ENCODE results near the gene YOD1. TPM values are rescaled to one million over a fixed set of nuclear protein-coding genes. Genes with fewer than 3 reads are reported as not detected.
"Not testable (repeated sequence)": the region's sequence is repeated elsewhere in the genome, so short reads cannot be mapped to it uniquely, and the experiment has no call there.

YOD1 gene
- total and polyA plus RNA-seq, 4 donors = 3.4 to 34.4 (median 5.4) TPM

GRCh38 chr1:207049054-207049453 lies 2.0 kb downstream of the YOD1 start:
- H3K4me3 ChIP-seq = no peak overlapping the region

GRCh38 chr1:207048041-207048440 lies 3.0 kb downstream of the YOD1 start:
- Histone ChIP-seq H3K4me1 (ENCODE audit: control insufficient read depth in 5 of 5, insufficient read depth in 5 of 5, low read length in 5 of 5) (peaks cover 0 to 36% (median 8%) of the 10 kb centered on the region in 5 donors), H3K36me3 (ENCODE audit: control insufficient read depth in 4 of 4, insufficient read depth in 4 of 4, low read length in 4 of 4) (peaks cover 3 to 22% (median 14%) of the 10 kb centered on the region in 4 donors), H3K4me3 (no peak overlapping the region), H3K9ac (ENCODE audit: insufficient read depth in 1 of 2, low read length in 2 of 2) (no peak overlapping the region), H3K27ac (ENCODE audit: low read depth in 1 of 2, low read length in 1 of 2) (no peak overlapping the region), H3K27me3 (ENCODE audit: control insufficient read depth in 3 of 3, insufficient read depth in 3 of 3, low read length in 2 of 3) (no peaks in the 10 kb centered on the region), H3K9me3 (ENCODE audit: control insufficient read depth in 4 of 4, insufficient read depth in 3 of 4, low read length in 3 of 4) (no peaks in the 10 kb centered on the region)
- TF ChIP-seq CTCF (IDR thresholded peaks at IDR 0.05; ENCODE audit: control extremely low read depth, extremely low read depth) = no peak
- WGBS, 2 donors = 74 to 80% methylated on average over 6 of the region's 6 CpGs
- ATAC-seq (ENCODE audit: insufficient read depth, low FRiP score) = no peak
- no peak for DNase-seq

More at GRCh38 chr1:207049054-207049453, 2.0 kb downstream of the YOD1 start:
- Histone ChIP-seq H3K9me3 (ENCODE audit: control insufficient read depth in 4 of 4, insufficient read depth in 3 of 4, low read length in 3 of 4) (no peaks in the 10 kb centered on the region), H3K4me1 (ENCODE audit: control insufficient read depth in 5 of 5, insufficient read depth in 5 of 5, low read length in 5 of 5) (peaks cover 0 to 31% (median 8%) of the 10 kb centered on the region in 5 donors), H3K27ac (ENCODE audit: low read depth in 1 of 2, low read length in 1 of 2) (no peak overlapping the region), H3K36me3 (ENCODE audit: control insufficient read depth in 4 of 4, insufficient read depth in 4 of 4, low read length in 4 of 4) (peaks cover 3 to 22% (median 14%) of the 10 kb centered on the region in 4 donors), H3K9ac (ENCODE audit: insufficient read depth in 1 of 2, low read length in 2 of 2) (no peak overlapping the region), H3K27me3 (ENCODE audit: control insufficient read depth in 3 of 3, insufficient read depth in 3 of 3, low read length in 2 of 3) (no peaks in the 10 kb centered on the region)
- no peak for TF ChIP-seq CTCF (IDR thresholded peaks at IDR 0.05; ENCODE audit: control extremely low read depth, extremely low read depth)
- ATAC-seq (ENCODE audit: insufficient read depth, low FRiP score) (no peak), DNase-seq (no peak)
- 83 to 93% methylated on average over 4 of the region's 4 CpGs for WGBS, 2 donors

- peaks cover 3 to 22% (median 14%) of the 10 kb centered on the region in 4 donors for H3K36me3 ChIP-seq (ENCODE audit: control insufficient read depth in 4 of 4, insufficient read depth in 4 of 4, low read length in 4 of 4)
- DNase-seq (no peak), ATAC-seq (ENCODE audit: insufficient read depth, low FRiP score) (no peak)
- H3K27ac ChIP-seq (ENCODE audit: low read depth in 1 of 2, low read length in 1 of 2) = no peak overlapping the region
- no peak overlapping the region for H3K4me3 ChIP-seq
- WGBS, 2 donors = 90 to 97% methylated on average over 1 of the region's 1 CpG
- no peaks in the 10 kb centered on the region for H3K9me3 ChIP-seq (ENCODE audit: control insufficient read depth in 4 of 4, insufficient read depth in 3 of 4, low read length in 3 of 4)
- H3K9ac ChIP-seq (ENCODE audit: insufficient read depth in 1 of 2, low read length in 2 of 2) = no peak overlapping the region
- H3K27me3 ChIP-seq (ENCODE audit: control insufficient read depth in 3 of 3, insufficient read depth in 3 of 3, low read length in 2 of 3) = no peaks in the 10 kb centered on the region
- no peak for TF ChIP-seq CTCF (IDR thresholded peaks at IDR 0.05; ENCODE audit: control extremely low read depth, extremely low read depth)
- H3K4me1 ChIP-seq (ENCODE audit: control insufficient read depth in 5 of 5, insufficient read depth in 5 of 5, low read length in 5 of 5) = peaks cover 0 to 36% (median 8%) of the 10 kb centered on the region in 5 donors
These were observed 3.5 kb downstream of the YOD1 start for GRCh38 chr1:207047505-207047904.

GRCh38 chr1:207045453-207045852 lies 5.6 kb downstream of the YOD1 start:
- H3K4me3 ChIP-seq = no peak overlapping the region
- 60 to 70% methylated on average over 2 of the region's 2 CpGs for WGBS, 2 donors
- TF ChIP-seq CTCF (IDR thresholded peaks at IDR 0.05; ENCODE audit: control extremely low read depth, extremely low read depth) = no peak
- no peak overlapping the region for H3K27ac ChIP-seq (ENCODE audit: low read depth in 1 of 2, low read length in 1 of 2)
- H3K36me3 ChIP-seq (ENCODE audit: control insufficient read depth in 4 of 4, insufficient read depth in 4 of 4, low read length in 4 of 4) = peaks cover 3 to 19% (median 14%) of the 10 kb centered on the region in 4 donors
- H3K27me3 ChIP-seq (ENCODE audit: control insufficient read depth in 3 of 3, insufficient read depth in 3 of 3, low read length in 2 of 3) = no peaks in the 10 kb centered on the region
- no peak for DNase-seq
- no peak overlapping the region for H3K9ac ChIP-seq (ENCODE audit: insufficient read depth in 1 of 2, low read length in 2 of 2)
- no peaks in the 10 kb centered on the region for H3K9me3 ChIP-seq (ENCODE audit: control insufficient read depth in 4 of 4, insufficient read depth in 3 of 4, low read length in 3 of 4)
- ATAC-seq (ENCODE audit: insufficient read depth, low FRiP score) = no peak
- H3K4me1 ChIP-seq (ENCODE audit: control insufficient read depth in 5 of 5, insufficient read depth in 5 of 5, low read length in 5 of 5) = peaks cover 0 to 31% (median 4%) of the 10 kb centered on the region in 5 donors

GRCh38 chr1:207041397-207041796 lies 9.6 kb downstream of the YOD1 start:
- H3K9me3 ChIP-seq (ENCODE audit: control insufficient read depth in 4 of 4, insufficient read depth in 3 of 4, low read length in 3 of 4); H3K9ac ChIP-seq (ENCODE audit: insufficient read depth in 1 of 2, low read length in 2 of 2); H3K27me3 ChIP-seq (ENCODE audit: control insufficient read depth in 3 of 3, insufficient read depth in 3 of 3, low read length in 2 of 3); H3K4me3 ChIP-seq; ATAC-seq (ENCODE audit: insufficient read depth, low FRiP score); H3K36me3 ChIP-seq (ENCODE audit: control insufficient read depth in 4 of 4, insufficient read depth in 4 of 4, low read length in 4 of 4); H3K27ac ChIP-seq (ENCODE audit: low read depth in 1 of 2, low read length in 1 of 2); DNase-seq: not testable (repeated sequence)
- 94 to 98% methylated on average over 2 of the region's 2 CpGs for WGBS, 2 donors
- H3K4me1 ChIP-seq (ENCODE audit: control insufficient read depth in 5 of 5, insufficient read depth in 5 of 5, low read length in 5 of 5) = peaks cover 0 to 15% (median 5%) of the 10 kb centered on the region in 5 donors

Data from lung (tissue), 12 donors.